ENCODE data around the gene SLC47A2. TPM values are rescaled to one million over a fixed set of nuclear protein-coding genes. Genes with fewer than 3 reads are reported as not detected.

Gene SLC47A2
- total RNA-seq, 1 experiment from 2014 or later, result not detected

DNA sequence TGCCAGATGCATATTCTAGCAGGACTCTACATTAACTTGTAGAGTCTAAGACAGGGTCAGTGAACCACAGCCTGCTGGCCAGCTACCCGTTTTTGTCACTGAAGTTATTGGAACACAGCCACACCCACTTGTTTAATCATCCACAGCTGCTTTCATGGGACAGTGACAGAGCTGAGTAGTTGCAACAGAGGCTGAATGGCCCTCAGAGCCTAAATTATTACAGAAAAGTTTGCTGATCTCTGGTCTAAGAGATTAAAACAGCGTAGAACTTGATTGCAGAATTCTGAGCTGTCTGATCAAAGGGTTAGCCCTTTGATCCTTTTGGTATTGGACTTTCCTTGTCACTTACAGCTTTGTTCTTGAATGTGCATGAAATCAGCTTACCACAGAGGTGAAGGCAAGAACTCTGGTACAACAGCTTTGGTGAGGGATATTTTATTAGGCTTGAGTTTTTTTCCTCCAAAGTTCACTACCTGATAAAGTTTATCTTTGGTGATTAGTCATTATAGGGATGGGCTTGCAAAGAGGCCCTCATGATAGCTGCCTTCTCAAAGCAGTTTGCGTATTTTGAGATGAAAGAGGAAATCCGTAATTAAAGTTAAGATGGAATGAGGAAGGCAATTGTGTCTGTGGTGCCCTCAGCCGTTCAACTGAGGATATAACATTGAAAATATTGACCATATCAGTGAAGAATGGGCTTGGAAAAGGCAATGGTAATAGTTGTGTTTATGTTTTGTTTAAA, 44.2 kb downstream of the SLC47A2 start:
- H3K9me3 ChIP-seq (ENCODE audit: control insufficient read depth, insufficient read depth, low read depth, low read length), result no peaks in the 10 kb centered on the region
- in situ Hi-C loops (cut with HindIII; ENCODE audit: low pct_unique_long_range_greater_than_20kb, low sequenced_read_pairs), result no loop called here
- H3K4me1 ChIP-seq (ENCODE audit: control insufficient read depth, insufficient read depth, low read length), result no peaks in the 10 kb centered on the region
- H3K36me3 ChIP-seq (ENCODE audit: control insufficient read depth, insufficient read depth, low read length), result no peaks in the 10 kb centered on the region
- ATAC-seq (no peak), DNase-seq (ENCODE audit: low read depth, low spot score) (no peak)
- no peaks in the 10 kb centered on the region for H3K27me3 ChIP-seq (ENCODE audit: control insufficient read depth, insufficient read depth, low read length)
- H3K27ac ChIP-seq (ENCODE audit: low read length), result no peak overlapping the region
- CTCF ChIA-PET, result no interaction called here
- POLR2A ChIA-PET, result no interaction called here
- H3K4me3 ChIP-seq (ENCODE audit: low read depth in 2 of 2, low read length in 2 of 2), result no peak overlapping the region
- intact Hi-C loops (cut with micrococcal nuclease; ENCODE audit: unreplicated experiment), result no loop called here
- BruUV-seq (replicated peaks), result no TSS peak
- TF ChIP-seq, protein P1, sequence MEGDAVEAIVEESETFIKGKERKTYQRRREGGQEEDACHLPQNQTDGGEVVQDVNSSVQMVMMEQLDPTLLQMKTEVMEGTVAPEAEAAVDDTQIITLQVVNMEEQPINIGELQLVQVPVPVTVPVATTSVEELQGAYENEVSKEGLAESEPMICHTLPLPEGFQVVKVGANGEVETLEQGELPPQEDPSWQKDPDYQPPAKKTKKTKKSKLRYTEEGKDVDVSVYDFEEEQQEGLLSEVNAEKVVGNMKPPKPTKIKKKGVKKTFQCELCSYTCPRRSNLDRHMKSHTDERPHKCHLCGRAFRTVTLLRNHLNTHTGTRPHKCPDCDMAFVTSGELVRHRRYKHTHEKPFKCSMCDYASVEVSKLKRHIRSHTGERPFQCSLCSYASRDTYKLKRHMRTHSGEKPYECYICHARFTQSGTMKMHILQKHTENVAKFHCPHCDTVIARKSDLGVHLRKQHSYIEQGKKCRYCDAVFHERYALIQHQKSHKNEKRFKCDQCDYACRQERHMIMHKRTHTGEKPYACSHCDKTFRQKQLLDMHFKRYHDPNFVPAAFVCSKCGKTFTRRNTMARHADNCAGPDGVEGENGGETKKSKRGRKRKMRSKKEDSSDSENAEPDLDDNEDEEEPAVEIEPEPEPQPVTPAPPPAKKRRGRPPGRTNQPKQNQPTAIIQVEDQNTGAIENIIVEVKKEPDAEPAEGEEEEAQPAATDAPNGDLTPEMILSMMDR (IDR thresholded peaks at IDR 0.05), result peak; percentile 66
- TF ChIP-seq TCF7L2 (IDR thresholded peaks at IDR 0.05; ENCODE audit: low read depth, low read length), result no peak

DNA sequence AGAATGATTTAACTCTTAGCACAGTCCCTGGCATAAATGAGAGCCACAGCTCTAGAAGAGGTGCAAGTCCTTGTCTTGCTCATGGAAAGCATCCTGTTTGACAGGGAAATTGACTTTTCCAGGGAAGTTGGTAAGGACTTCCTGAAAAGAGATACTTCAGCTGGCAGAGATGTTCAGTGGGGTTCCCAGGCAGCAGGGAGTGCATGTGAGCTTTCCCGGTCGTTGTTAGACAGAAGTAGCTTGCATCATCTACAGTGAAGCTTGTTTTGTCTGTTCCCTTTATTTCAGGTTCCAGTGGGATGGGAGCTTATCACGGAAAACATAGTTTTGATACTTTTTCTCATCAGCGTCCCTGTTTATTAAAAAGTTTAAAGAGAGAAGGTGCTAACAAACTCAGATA, 45.0 kb downstream of the SLC47A2 start:
- in situ Hi-C loops (cut with HindIII; ENCODE audit: low pct_unique_long_range_greater_than_20kb, low sequenced_read_pairs) (no loop called here), intact Hi-C loops (cut with micrococcal nuclease; ENCODE audit: unreplicated experiment) (no loop called here)
- H3K4me3 ChIP-seq (ENCODE audit: low read depth in 2 of 2, low read length in 2 of 2), result no peak overlapping the region
- BruUV-seq (replicated peaks), result no TSS peak
- H3K27me3 ChIP-seq (ENCODE audit: control insufficient read depth, insufficient read depth, low read length), result no peaks in the 10 kb centered on the region
- CTCF ChIA-PET, result no interaction called here
- H3K4me1 ChIP-seq (ENCODE audit: control insufficient read depth, insufficient read depth, low read length), result no peaks in the 10 kb centered on the region
- no peaks in the 10 kb centered on the region for H3K9me3 ChIP-seq (ENCODE audit: control insufficient read depth, insufficient read depth, low read depth, low read length)
- POLR2A ChIA-PET, result no interaction called here
- DNase-seq (ENCODE audit: low read depth, low spot score) (no peak), ATAC-seq (no peak)
- no peaks in the 10 kb centered on the region for H3K36me3 ChIP-seq (ENCODE audit: control insufficient read depth, insufficient read depth, low read length)
- H3K27ac ChIP-seq (ENCODE audit: low read length), result no peak overlapping the region
- TF ChIP-seq, protein P2, sequence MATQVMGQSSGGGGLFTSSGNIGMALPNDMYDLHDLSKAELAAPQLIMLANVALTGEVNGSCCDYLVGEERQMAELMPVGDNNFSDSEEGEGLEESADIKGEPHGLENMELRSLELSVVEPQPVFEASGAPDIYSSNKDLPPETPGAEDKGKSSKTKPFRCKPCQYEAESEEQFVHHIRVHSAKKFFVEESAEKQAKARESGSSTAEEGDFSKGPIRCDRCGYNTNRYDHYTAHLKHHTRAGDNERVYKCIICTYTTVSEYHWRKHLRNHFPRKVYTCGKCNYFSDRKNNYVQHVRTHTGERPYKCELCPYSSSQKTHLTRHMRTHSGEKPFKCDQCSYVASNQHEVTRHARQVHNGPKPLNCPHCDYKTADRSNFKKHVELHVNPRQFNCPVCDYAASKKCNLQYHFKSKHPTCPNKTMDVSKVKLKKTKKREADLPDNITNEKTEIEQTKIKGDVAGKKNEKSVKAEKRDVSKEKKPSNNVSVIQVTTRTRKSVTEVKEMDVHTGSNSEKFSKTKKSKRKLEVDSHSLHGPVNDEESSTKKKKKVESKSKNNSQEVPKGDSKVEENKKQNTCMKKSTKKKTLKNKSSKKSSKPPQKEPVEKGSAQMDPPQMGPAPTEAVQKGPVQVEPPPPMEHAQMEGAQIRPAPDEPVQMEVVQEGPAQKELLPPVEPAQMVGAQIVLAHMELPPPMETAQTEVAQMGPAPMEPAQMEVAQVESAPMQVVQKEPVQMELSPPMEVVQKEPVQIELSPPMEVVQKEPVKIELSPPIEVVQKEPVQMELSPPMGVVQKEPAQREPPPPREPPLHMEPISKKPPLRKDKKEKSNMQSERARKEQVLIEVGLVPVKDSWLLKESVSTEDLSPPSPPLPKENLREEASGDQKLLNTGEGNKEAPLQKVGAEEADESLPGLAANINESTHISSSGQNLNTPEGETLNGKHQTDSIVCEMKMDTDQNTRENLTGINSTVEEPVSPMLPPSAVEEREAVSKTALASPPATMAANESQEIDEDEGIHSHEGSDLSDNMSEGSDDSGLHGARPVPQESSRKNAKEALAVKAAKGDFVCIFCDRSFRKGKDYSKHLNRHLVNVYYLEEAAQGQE (IDR thresholded peaks at IDR 0.05; ENCODE audit: insufficient read depth in 1 of 2, low read depth in 2 of 2, low read length in 1 of 2), result no peak
- TF ChIP-seq TCF7L2 (IDR thresholded peaks at IDR 0.05; ENCODE audit: low read depth, low read length) (no peak), POLR2AphosphoS5 (IDR thresholded peaks at IDR 0.05; ENCODE audit: low read depth, low read length) (no peak), SIN3A (IDR thresholded peaks at IDR 0.05; ENCODE audit: borderline replicate concordance, insufficient read depth, low read depth, low read length) (no peak)
- TF ChIP-seq, protein P1 (IDR thresholded peaks at IDR 0.05), result no peak
